Sigmoid colon (tissue), 3 donors: ENCODE results near the gene OXA1L.

Experiments
- CTCF ChIP-seq, 4 experiments: fragments of 450-650 bp in 3 of 4; fragments of 200-600 bp in 1 of 4; IDR thresholded peaks; one replicate each; pipeline ENCODE4 v1.5.1; 2016 to 2019; ENCODE audit warnings: antibody characterized with exemption in 4 of 4, mild to moderate bottlenecking in 3 of 4, moderate library complexity in 2 of 4
- POLR2A ChIP-seq, 2 donors: fragments of 450-650 bp; IDR thresholded peaks; one replicate each; pipeline ENCODE4 v1.6.1; 2016; ENCODE audit warnings: antibody characterized with exemption in 2 of 2, mild to moderate bottlenecking in 2 of 2, moderate library complexity in 2 of 2

GRCh38 chr14:22726012-22726411, 40.5 kb upstream of the OXA1L start:
- TF ChIP-seq POLR2A (IDR thresholded peaks at IDR 0.05) (no peak), CTCF (IDR thresholded peaks at IDR 0.05) (no peak)
